ENCODE data around the gene WDR7. TPM values are rescaled to one million over a fixed set of nuclear protein-coding genes. Genes with fewer than 3 reads are reported as not detected.

WDR7 gene
- total and polyA plus RNA-seq, 12 donors: 3.1 to 32.6 (median 28.0) TPM

DNA sequence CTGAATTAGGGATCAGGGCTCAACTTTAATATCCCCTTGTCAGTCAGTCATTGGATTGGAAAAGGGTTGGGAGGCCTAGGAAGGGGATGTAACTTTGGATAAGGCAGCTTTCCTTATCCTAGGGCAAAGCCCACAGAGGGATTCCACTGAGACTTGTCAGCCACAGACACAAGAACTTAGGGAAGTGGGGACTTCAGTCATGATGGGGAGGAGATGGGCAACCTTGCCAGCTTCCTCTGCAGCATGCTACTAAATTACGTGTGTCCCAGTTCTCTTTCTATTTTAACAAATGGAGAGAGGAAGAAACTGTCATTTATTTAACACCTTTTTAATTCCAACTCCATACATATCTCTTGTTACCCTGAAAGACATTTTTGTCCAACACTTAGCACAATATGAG lies 237.8 kb downstream of the WDR7 start:
- peaks cover 0 to 10% (median 0%) of the 10 kb centered on the region in 11 donors for H3K9me3 ChIP-seq
- intact Hi-C loops (cut with DNase I): no loop called here
- no peak overlapping the region for H3K27ac ChIP-seq
- no peak overlapping the region for H3K4me3 ChIP-seq
- H3K36me3 ChIP-seq: no peaks in the 10 kb centered on the region
- no peaks in the 10 kb centered on the region for H3K27me3 ChIP-seq
- H3K4me1 ChIP-seq: peaks cover 0 to 10% (median 5%) of the 10 kb centered on the region in 9 donors
- 60 to 78% methylated on average over 1 of the region's 1 CpG for WGBS, 2 donors
- no peak for ATAC-seq
- DNase-seq: no peak
- TF ChIP-seq CTCF (IDR thresholded peaks at IDR 0.05): no peak

- Histone ChIP-seq H3K27ac (no peak overlapping the region), H3K36me3 (no peaks in the 10 kb centered on the region), H3K4me1 (peaks cover 0 to 10% (median 5%) of the 10 kb centered on the region in 9 donors), H3K27me3 (no peaks in the 10 kb centered on the region), H3K4me3 (no peak overlapping the region), H3K9me3 (peaks cover 0 to 10% (median 0%) of the 10 kb centered on the region in 11 donors)
- no peak for ATAC-seq
- WGBS, 2 donors: 91 to 92% methylated on average over 2 of the region's 2 CpGs
- intact Hi-C loops (cut with DNase I): no loop called here
- TF ChIP-seq CTCF (IDR thresholded peaks at IDR 0.05): no peak
- DNase-seq: no peak
These were observed 238.5 kb downstream of the WDR7 start for GRCh38 chr18:56889621-56890020.

- ATAC-seq (peak in 3 of 8 donors; percentile 34 to 65 (median 56)), DNase-seq (no peak)
- Histone ChIP-seq H3K4me3 (no peak overlapping the region), H3K4me1 (peaks cover 0 to 10% (median 5%) of the 10 kb centered on the region in 9 donors), H3K9me3 (peaks cover 0 to 10% (median 0%) of the 10 kb centered on the region in 11 donors), H3K27ac (no peak overlapping the region), H3K27me3 (no peaks in the 10 kb centered on the region), H3K36me3 (no peaks in the 10 kb centered on the region)
- WGBS, 2 donors: 22 to 33% methylated on average over 1 of the region's 1 CpG
- intact Hi-C loops (cut with DNase I): no loop called here
- TF ChIP-seq CTCF (IDR thresholded peaks at IDR 0.05): no peak
These were observed 239.5 kb downstream of the WDR7 start for GRCh38 chr18:56890632-56891031.

GRCh38 chr18:56891116-56891515 lies 240.0 kb downstream of the WDR7 start:
- intact Hi-C loops (cut with DNase I): no loop called here
- ATAC-seq (no peak), DNase-seq (no peak)

More at GRCh38 chr18:56891116-56891515, 240.0 kb downstream of the WDR7 start:
- Histone ChIP-seq H3K4me1 (peaks cover 0 to 10% (median 5%) of the 10 kb centered on the region in 9 donors), H3K27me3 (no peaks in the 10 kb centered on the region), H3K36me3 (no peaks in the 10 kb centered on the region), H3K27ac (no peak overlapping the region), H3K9me3 (peaks cover 0 to 7% (median 0%) of the 10 kb centered on the region in 11 donors), H3K4me3 (no peak overlapping the region)
- TF ChIP-seq CTCF (IDR thresholded peaks at IDR 0.05): no peak
- 94 to 95% methylated on average over 3 of the region's 3 CpGs for WGBS, 2 donors
